ENCODE results near the gene GK2.

GK2 gene

GRCh38 chr4:79450053-79450452 lies 42.0 kb upstream of the GK2 start:
- no peak overlapping the region for H3K4me2 ChIP-seq (ENCODE audit: low read depth, low read length, poor library complexity, severe bottlenecking)
- no peaks in the 10 kb centered on the region for H4K20me1 ChIP-seq (ENCODE audit: low read depth, low read length)
- TF ChIP-seq EZH2phosphoT487 (conservative IDR thresholded peaks at IDR 0.05; ENCODE audit: low read length) (no peak), CTCF (IDR thresholded peaks at IDR 0.05; ENCODE audit: insufficient read depth, low read length, poor library complexity, severe bottlenecking) (no peak)
- H3K27me3 ChIP-seq (ENCODE audit: low read length), result no peaks in the 10 kb centered on the region
- H3K9me3 ChIP-seq (ENCODE audit: insufficient read depth, low read length), result no peaks in the 10 kb centered on the region
- no peak overlapping the region for H3K9ac ChIP-seq (ENCODE audit: low read length)
- no peak overlapping the region for H2AFZ ChIP-seq (ENCODE audit: low read depth, low read length, severe bottlenecking)
- H3K27ac ChIP-seq (ENCODE audit: low read depth, low read length), result no peak overlapping the region
- H3K4me3 ChIP-seq (ENCODE audit: insufficient read depth, low read length, poor library complexity, severe bottlenecking), result no peak overlapping the region
- H3F3A ChIP-seq (ENCODE audit: insufficient read depth), result no peaks in the 10 kb centered on the region
- no peaks in the 10 kb centered on the region for H3K36me3 ChIP-seq (ENCODE audit: low read length)
- H3K9me2 ChIP-seq (replicated peaks; ENCODE audit: insufficient read depth, low read length), result no peaks in the 10 kb centered on the region
- H3K79me2 ChIP-seq (ENCODE audit: insufficient read depth, low read length), result no peaks in the 10 kb centered on the region

- Histone ChIP-seq H3K36me3 (ENCODE audit: low read length) (no peaks in the 10 kb centered on the region), H3F3A (ENCODE audit: insufficient read depth) (no peaks in the 10 kb centered on the region), H3K27me3 (ENCODE audit: low read length) (no peaks in the 10 kb centered on the region), H3K4me2 (ENCODE audit: low read depth, low read length, poor library complexity, severe bottlenecking) (no peak overlapping the region), H3K9me2 (replicated peaks; ENCODE audit: insufficient read depth, low read length) (no peaks in the 10 kb centered on the region), H3K27ac (ENCODE audit: low read depth, low read length) (no peak overlapping the region), H3K9me3 (ENCODE audit: insufficient read depth, low read length) (no peaks in the 10 kb centered on the region), H3K9ac (ENCODE audit: low read length) (no peak overlapping the region), H3K4me3 (ENCODE audit: insufficient read depth, low read length, poor library complexity, severe bottlenecking) (no peak overlapping the region), H3K79me2 (ENCODE audit: insufficient read depth, low read length) (no peaks in the 10 kb centered on the region), H2AFZ (ENCODE audit: low read depth, low read length, severe bottlenecking) (no peak overlapping the region), H4K20me1 (ENCODE audit: low read depth, low read length) (no peaks in the 10 kb centered on the region)
- TF ChIP-seq EZH2phosphoT487 (conservative IDR thresholded peaks at IDR 0.05; ENCODE audit: low read length) (no peak), CTCF (IDR thresholded peaks at IDR 0.05; ENCODE audit: insufficient read depth, low read length, poor library complexity, severe bottlenecking) (no peak)
These were observed 38.1 kb upstream of the GK2 start for GRCh38 chr4:79446145-79446544.

- no peaks in the 10 kb centered on the region for H3K9me2 ChIP-seq (replicated peaks; ENCODE audit: insufficient read depth, low read length)
- no peaks in the 10 kb centered on the region for H3K9me3 ChIP-seq (ENCODE audit: insufficient read depth, low read length)
- no peaks in the 10 kb centered on the region for H3K79me2 ChIP-seq (ENCODE audit: insufficient read depth, low read length)
- no peaks in the 10 kb centered on the region for H3K36me3 ChIP-seq (ENCODE audit: low read length)
- no peak overlapping the region for H3K4me2 ChIP-seq (ENCODE audit: low read depth, low read length, poor library complexity, severe bottlenecking)
- no peaks in the 10 kb centered on the region for H3F3A ChIP-seq (ENCODE audit: insufficient read depth)
- no peak overlapping the region for H3K27ac ChIP-seq (ENCODE audit: low read depth, low read length)
- no peak overlapping the region for H2AFZ ChIP-seq (ENCODE audit: low read depth, low read length, severe bottlenecking)
- H3K27me3 ChIP-seq (ENCODE audit: low read length), result no peaks in the 10 kb centered on the region
- TF ChIP-seq EZH2phosphoT487 (conservative IDR thresholded peaks at IDR 0.05; ENCODE audit: low read length) (no peak), CTCF (IDR thresholded peaks at IDR 0.05; ENCODE audit: insufficient read depth, low read length, poor library complexity, severe bottlenecking) (no peak)
- no peaks in the 10 kb centered on the region for H4K20me1 ChIP-seq (ENCODE audit: low read depth, low read length)
- no peak overlapping the region for H3K9ac ChIP-seq (ENCODE audit: low read length)
- H3K4me3 ChIP-seq (ENCODE audit: insufficient read depth, low read length, poor library complexity, severe bottlenecking), result no peak overlapping the region
These were observed 37.3 kb upstream of the GK2 start for GRCh38 chr4:79445371-79445781.
